DMS79 treated with DMSO at 0.1 percent for 48 hours (cell line): ENCODE data around the gene FAM9A.

Experiments used
- DNase-seq: peaks from one replicate; lab custom pipeline; 2025; lab: John Stamatoyannopoulos, UW

FAM9A gene

GRCh38 chrX:8801041-8801599, at the start of gene FAM9A:
TSS of gene FAM9A (minus strand) at chrX:8801383. CDS start at chrX:8800171, 1,212 bp downstream.
- DNase-seq, result no peak

GRCh38 chrX:8850478-8850877, 49.3 kb upstream of the FAM9A start:
- DNase-seq, result no peak

- DNase-seq, result no peak
These were observed 48.8 kb upstream of the FAM9A start for GRCh38 chrX:8849945-8850344.

- DNase-seq, result no peak
These were observed 48.3 kb upstream of the FAM9A start for GRCh38 chrX:8849458-8849857.

GRCh38 chrX:8848911-8849310, 47.7 kb upstream of the FAM9A start:
- DNase-seq, result no peak

GRCh38 chrX:8848441-8848840, 47.3 kb upstream of the FAM9A start:
- DNase-seq, result no peak

- DNase-seq, result no peak
These were observed 46.2 kb upstream of the FAM9A start for GRCh38 chrX:8847360-8847759.

GRCh38 chrX:8846266-8846665, 45.1 kb upstream of the FAM9A start:
- DNase-seq, result no peak

GRCh38 chrX:8845469-8845868, 44.3 kb upstream of the FAM9A start:
- DNase-seq, result no peak

- no peak for DNase-seq
These were observed 43.9 kb upstream of the FAM9A start for GRCh38 chrX:8845060-8845459.

GRCh38 chrX:8844157-8844556, 43.0 kb upstream of the FAM9A start:
- DNase-seq, result no peak

GRCh38 chrX:8841911-8842310, 40.7 kb upstream of the FAM9A start:
- DNase-seq, result no peak

- DNase-seq, result no peak
These were observed 33.2 kb upstream of the FAM9A start for GRCh38 chrX:8834392-8834791.

- DNase-seq, result no peak
These were observed 31.6 kb upstream of the FAM9A start for GRCh38 chrX:8832582-8833378.

- DNase-seq, result no peak
These were observed 22.5 kb upstream of the FAM9A start for GRCh38 chrX:8823698-8824097.

GRCh38 chrX:8822002-8822401, 20.8 kb upstream of the FAM9A start:
- DNase-seq, result no peak

GRCh38 chrX:8820910-8821527, 19.8 kb upstream of the FAM9A start:
- no peak for DNase-seq

- peak; percentile 1 for DNase-seq
These were observed 14.4 kb upstream of the FAM9A start for GRCh38 chrX:8815460-8816065.

- DNase-seq, result no peak
These were observed 11.9 kb upstream of the FAM9A start for GRCh38 chrX:8813036-8813435.

GRCh38 chrX:8811611-8812010, 10.4 kb upstream of the FAM9A start:
- DNase-seq, result no peak

GRCh38 chrX:8808661-8809060, 7.5 kb upstream of the FAM9A start:
- DNase-seq, result no peak

GRCh38 chrX:8805974-8806373, 4.8 kb upstream of the FAM9A start:
- DNase-seq, result no peak

GRCh38 chrX:8805046-8805445, 3.9 kb upstream of the FAM9A start:
- no peak for DNase-seq
